ENCODE data around the gene PTPRG. TPM values are rescaled to one million over a fixed set of nuclear protein-coding genes. Genes with fewer than 3 reads are reported as not detected.

Gene PTPRG
- total RNA-seq, 4 donors from 2014 or later = 11.0 to 18.5 (median 14.9) TPM

DNA sequence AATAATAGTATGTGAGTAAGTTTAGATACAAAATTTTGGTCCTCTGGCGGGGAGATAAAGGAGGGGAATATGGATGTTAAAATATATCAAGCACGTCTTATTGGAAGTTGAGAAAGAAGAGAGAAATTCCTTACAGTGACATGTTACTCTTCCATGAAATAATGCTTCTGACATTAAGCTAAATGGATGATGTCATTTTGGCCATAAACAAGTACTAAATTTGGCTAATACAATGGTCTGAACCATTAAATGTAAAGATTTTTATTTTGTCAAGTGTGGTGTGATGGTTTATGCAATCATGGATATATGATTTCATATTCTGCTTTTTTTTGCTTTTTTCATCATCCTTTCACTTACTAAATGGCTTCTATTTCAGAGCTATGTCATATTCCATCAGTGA is 406.6 kb downstream of the PTPRG start:
- DNase-seq (ENCODE audit: low spot score in 2 of 2) = no peak
- Histone ChIP-seq H3K9me3 (no peaks in the 10 kb centered on the region), H3K36me3 (no peaks in the 10 kb centered on the region), H3K27me3 (no peaks in the 10 kb centered on the region), H3K4me1 (peaks cover 3% of the 10 kb centered on the region), H3K4me3 (no peak overlapping the region), H3K27ac (no peak overlapping the region)
- TF ChIP-seq, protein P1, sequence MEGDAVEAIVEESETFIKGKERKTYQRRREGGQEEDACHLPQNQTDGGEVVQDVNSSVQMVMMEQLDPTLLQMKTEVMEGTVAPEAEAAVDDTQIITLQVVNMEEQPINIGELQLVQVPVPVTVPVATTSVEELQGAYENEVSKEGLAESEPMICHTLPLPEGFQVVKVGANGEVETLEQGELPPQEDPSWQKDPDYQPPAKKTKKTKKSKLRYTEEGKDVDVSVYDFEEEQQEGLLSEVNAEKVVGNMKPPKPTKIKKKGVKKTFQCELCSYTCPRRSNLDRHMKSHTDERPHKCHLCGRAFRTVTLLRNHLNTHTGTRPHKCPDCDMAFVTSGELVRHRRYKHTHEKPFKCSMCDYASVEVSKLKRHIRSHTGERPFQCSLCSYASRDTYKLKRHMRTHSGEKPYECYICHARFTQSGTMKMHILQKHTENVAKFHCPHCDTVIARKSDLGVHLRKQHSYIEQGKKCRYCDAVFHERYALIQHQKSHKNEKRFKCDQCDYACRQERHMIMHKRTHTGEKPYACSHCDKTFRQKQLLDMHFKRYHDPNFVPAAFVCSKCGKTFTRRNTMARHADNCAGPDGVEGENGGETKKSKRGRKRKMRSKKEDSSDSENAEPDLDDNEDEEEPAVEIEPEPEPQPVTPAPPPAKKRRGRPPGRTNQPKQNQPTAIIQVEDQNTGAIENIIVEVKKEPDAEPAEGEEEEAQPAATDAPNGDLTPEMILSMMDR (IDR thresholded peaks at IDR 0.05) = no peak
- no peak for TF ChIP-seq POLR2A (IDR thresholded peaks at IDR 0.05)
- TF ChIP-seq EP300 (IDR thresholded peaks at IDR 0.05) = no peak
- WGBS = 92% methylated on average over 2 of the region's 2 CpGs

DNA sequence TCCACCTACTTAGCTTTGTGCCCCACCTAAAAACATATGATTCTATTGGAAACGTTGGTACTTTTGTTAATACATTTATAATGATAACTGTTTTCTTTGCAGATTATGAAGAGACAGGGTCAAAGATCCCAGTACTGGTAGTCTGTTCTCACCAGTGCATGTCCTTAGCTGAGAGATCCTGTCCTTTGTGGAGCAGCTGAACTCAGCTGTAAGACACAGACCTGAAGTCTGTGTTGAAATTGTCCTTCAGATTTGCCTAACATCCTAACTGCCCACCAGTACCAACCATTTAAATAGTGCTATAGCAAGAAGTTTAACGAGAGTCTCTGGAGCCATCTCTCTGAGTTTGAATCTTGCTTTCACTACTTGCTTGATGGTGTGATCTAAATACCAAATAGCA is 413.3 kb downstream of the PTPRG start:
- 54% methylated on average over 2 of the region's 2 CpGs for WGBS
- TF ChIP-seq POLR2AphosphoS5 (IDR thresholded peaks at IDR 0.05) = no peak
- TF ChIP-seq, protein P1 (IDR thresholded peaks at IDR 0.05) = no peak
- TF ChIP-seq EP300 (IDR thresholded peaks at IDR 0.05) = no peak
- DNase-seq (ENCODE audit: low spot score in 2 of 2) = no peak

DNA sequence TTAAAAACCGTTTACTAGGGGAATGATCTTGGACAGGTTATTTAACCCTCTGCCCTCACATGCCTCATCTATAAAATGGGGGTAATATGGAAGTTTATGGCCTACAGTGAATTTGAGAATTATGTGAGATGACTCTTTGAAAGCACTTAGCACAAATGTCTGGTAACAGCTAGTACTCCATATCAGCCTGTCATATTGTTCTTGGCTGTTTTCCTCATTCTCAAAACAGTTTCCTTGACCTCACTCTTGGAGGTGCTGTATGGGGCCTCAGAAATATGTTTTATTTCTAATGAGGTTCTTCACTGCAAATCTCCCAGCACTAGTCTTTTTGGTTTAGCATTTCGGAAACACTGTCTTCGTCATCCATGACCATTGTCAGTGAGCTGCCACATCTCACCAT is 413.8 kb downstream of the PTPRG start:
- 86% methylated on average over 3 of the region's 3 CpGs for WGBS
- Histone ChIP-seq H3K4me3 (no peak overlapping the region), H3K27ac (no peak overlapping the region), H3K27me3 (no peaks in the 10 kb centered on the region), H3K4me1 (peaks cover 7% of the 10 kb centered on the region), H3K36me3 (no peaks in the 10 kb centered on the region), H3K9me3 (no peaks in the 10 kb centered on the region)
- no peak for DNase-seq (ENCODE audit: low spot score in 2 of 2)
- no peak for TF ChIP-seq EP300 (IDR thresholded peaks at IDR 0.05)
- TF ChIP-seq, protein P1 (IDR thresholded peaks at IDR 0.05) = no peak
- TF ChIP-seq POLR2AphosphoS5 (IDR thresholded peaks at IDR 0.05) = no peak
- TF ChIP-seq POLR2A (IDR thresholded peaks at IDR 0.05) = no peak

More for the DNA sequence above, 413.3 kb downstream of the PTPRG start:
- peaks cover 2% of the 10 kb centered on the region for H3K4me1 ChIP-seq
- H3K9me3 ChIP-seq = no peaks in the 10 kb centered on the region
- H3K27ac ChIP-seq = no peak overlapping the region
- H3K36me3 ChIP-seq = no peaks in the 10 kb centered on the region
- H3K4me3 ChIP-seq = no peak overlapping the region
- H3K27me3 ChIP-seq = no peaks in the 10 kb centered on the region

DNA sequence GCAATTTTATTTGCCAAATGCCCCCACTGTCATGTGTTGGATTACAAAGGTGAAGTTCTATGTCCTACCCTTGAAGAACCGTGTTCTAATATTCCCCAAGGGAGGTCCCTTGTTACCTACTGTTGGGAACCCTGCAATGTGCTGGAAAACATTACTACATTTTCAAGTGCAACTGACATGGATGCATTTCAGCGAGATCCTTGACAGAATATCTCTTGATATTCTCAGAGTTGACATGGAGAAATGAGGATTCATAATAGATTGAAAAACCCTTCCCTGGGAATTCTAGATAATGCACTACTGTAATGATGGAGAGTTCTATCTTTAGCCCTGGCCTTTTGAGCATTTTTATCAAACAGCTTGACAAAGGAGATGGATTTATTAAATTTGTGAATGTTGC is 414.6 kb downstream of the PTPRG start:
- Histone ChIP-seq H3K9me3 (no peaks in the 10 kb centered on the region), H3K4me1 (peaks cover 7% of the 10 kb centered on the region), H3K27me3 (no peaks in the 10 kb centered on the region), H3K27ac (no peak overlapping the region), H3K36me3 (no peaks in the 10 kb centered on the region), H3K4me3 (no peak overlapping the region)
- TF ChIP-seq, protein P1 (IDR thresholded peaks at IDR 0.05) = no peak
- TF ChIP-seq EP300 (IDR thresholded peaks at IDR 0.05) (no peak), POLR2A (IDR thresholded peaks at IDR 0.05) (no peak), POLR2AphosphoS5 (IDR thresholded peaks at IDR 0.05) (no peak)
- 85% methylated on average over 2 of the region's 2 CpGs for WGBS
- no peak for DNase-seq (ENCODE audit: low spot score in 2 of 2)

DNA sequence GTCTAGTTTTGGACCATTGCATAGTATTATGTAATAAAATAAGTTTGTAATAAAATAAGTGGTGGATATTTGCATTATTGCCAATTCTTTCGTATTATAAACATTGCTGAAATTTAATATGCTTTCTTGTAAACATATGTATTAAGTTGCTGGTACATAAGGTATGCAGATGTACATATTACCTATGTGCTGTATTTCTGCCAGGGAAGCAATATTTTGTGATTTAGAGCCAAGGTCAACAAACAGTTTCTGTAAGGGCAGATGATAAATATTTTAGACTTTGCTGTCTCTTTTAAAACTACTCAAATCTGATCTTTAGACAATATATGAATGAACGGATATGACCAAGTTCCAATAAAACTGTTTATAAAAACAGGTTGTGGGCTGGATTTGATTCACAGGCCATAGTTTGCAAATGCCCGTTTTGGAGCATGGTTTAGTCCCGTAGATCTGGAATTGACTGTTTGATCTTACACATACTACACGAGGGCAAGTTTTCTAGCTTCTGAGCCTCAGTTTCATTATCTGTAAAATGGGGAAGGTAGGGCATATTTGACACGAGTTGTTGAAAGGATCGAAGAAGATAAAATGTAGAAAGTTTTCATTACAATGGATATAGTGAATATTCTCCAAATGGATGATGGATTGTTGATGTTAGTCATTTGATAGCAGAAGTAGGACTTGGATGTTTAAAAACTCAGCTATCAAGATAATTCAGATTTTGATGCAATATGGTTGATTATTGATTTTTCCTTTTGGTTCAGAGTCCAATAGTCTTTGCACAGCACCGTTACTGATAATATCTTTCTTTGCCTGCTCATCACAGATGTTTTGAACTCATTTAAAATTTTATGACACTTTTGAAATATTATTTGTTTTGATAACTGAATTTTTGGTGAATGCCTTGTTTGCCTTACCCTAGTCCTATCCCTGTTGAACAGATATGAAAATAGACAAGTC is 417.4 kb downstream of the PTPRG start:
- H3K9me3 ChIP-seq = no peaks in the 10 kb centered on the region
- 87% methylated on average over 8 of the region's 8 CpGs for WGBS
- no peak overlapping the region for H3K4me3 ChIP-seq
- H3K27me3 ChIP-seq = no peaks in the 10 kb centered on the region
- TF ChIP-seq POLR2AphosphoS5 (IDR thresholded peaks at IDR 0.05) (no peak), POLR2A (IDR thresholded peaks at IDR 0.05) (no peak), EP300 (IDR thresholded peaks at IDR 0.05) (no peak)
- TF ChIP-seq, protein P1 (IDR thresholded peaks at IDR 0.05) = no peak
- no peaks in the 10 kb centered on the region for H3K36me3 ChIP-seq
- H3K27ac ChIP-seq = no peak overlapping the region
- DNase-seq (ENCODE audit: low spot score in 2 of 2) = no peak
- H3K4me1 ChIP-seq = peaks cover 7% of the 10 kb centered on the region

Data from suprapubic skin (tissue), 4 donors.